Neural cell (in vitro differentiated cells): Measurements from ENCODE around the gene RIPK1. TPM values are rescaled to one million over a fixed set of nuclear protein-coding genes. Genes with fewer than 3 reads are reported as not detected.

ENCODE experiments used
- H2AFZ ChIP-seq: fragments of 200-600, 300-800 bp; sonication (generic), shearing (Covaris generic); 2 replicates; pipeline ENCODE4 v1.6.0; 2014; ENCODE audit warnings: low read depth, mild to moderate bottlenecking, antibody characterized with exemption, low read length, moderate library complexity
- H3F3A ChIP-seq: fragments of 200-600 bp; shearing (Covaris generic); 2 replicates; pipeline ENCODE4 v1.6.1; 2016; ENCODE audit warnings: mild to moderate bottlenecking, moderate library complexity, mixed read lengths, antibody characterized with exemption, low read length; ENCODE audit not compliant: insufficient read depth, poor library complexity, severe bottlenecking
- H3K27ac ChIP-seq: fragments of 200-600, 300-800 bp; sonication (generic), shearing (Covaris generic); 2 replicates; pipeline ENCODE4 v1.5.1; 2014; ENCODE audit warnings: mild to moderate bottlenecking, low read length, moderate library complexity
- H3K27me3 ChIP-seq: fragments of 300-800, 200-600 bp; sonication (generic), shearing (Covaris generic); 2 replicates; pipeline ENCODE4 v1.6.0; 2014; ENCODE audit warnings: mild to moderate bottlenecking, low read depth, low read length, moderate library complexity; ENCODE audit not compliant: insufficient read depth
- H3K36me3 ChIP-seq: fragments of 300-800, 200-600 bp; sonication (generic), shearing (Covaris generic); 2 replicates; pipeline ENCODE4 v1.5.1; 2014; ENCODE audit warnings: mild to moderate bottlenecking, antibody characterized with exemption, low read length, moderate library complexity; ENCODE audit not compliant: insufficient read depth
- H3K4me2 ChIP-seq: fragments of 300-800, 200-600 bp; sonication (generic), shearing (Covaris generic); 2 replicates; pipeline ENCODE4 v1.6.0; 2014; ENCODE audit warnings: mild to moderate bottlenecking, low read length
- H3K4me3 ChIP-seq: fragments of 300-800, 200-600 bp; sonication (generic), shearing (Covaris generic); 2 replicates; pipeline ENCODE4 v1.5.1; 2014; ENCODE audit warnings: mild to moderate bottlenecking, low read length, moderate library complexity
- H3K79me2 ChIP-seq: fragments of 200-600 bp; shearing (Covaris generic); replicated peaks from 2 replicates; pipeline ENCODE4 v1.6.0; 2014; ENCODE audit warnings: mild to moderate bottlenecking, low read length, moderate library complexity; ENCODE audit not compliant: insufficient read depth
- H3K9ac ChIP-seq: fragments of 300-800, 200-600 bp; sonication (generic), shearing (Covaris generic); 2 replicates; pipeline ENCODE4 v1.6.1; 2016; ENCODE audit warnings: mild to moderate bottlenecking, low read length, mixed read lengths
- H3K9me2 ChIP-seq: fragments of 200-600 bp; shearing (Covaris generic); 2 replicates; pipeline ENCODE4 v1.6.1; 2016; ENCODE audit warnings: mild to moderate bottlenecking, low read length, mixed read lengths; ENCODE audit not compliant: insufficient read depth
- H3K9me3 ChIP-seq: fragments of 200-600, 300-800 bp; sonication (generic), shearing (Covaris generic); 2 replicates; pipeline ENCODE4 v1.6.1; 2016; ENCODE audit warnings: mild to moderate bottlenecking, mixed run types, low read length, moderate library complexity, mixed read lengths
- H4K20me1 ChIP-seq: fragments of 200-600 bp; shearing (Covaris generic); 2 replicates; pipeline ENCODE4 v1.6.1; 2016; ENCODE audit warnings: mild to moderate bottlenecking, mixed run types; ENCODE audit not compliant: insufficient read depth
- EP300 ChIP-seq: fragments of 450-650 bp; conservative IDR thresholded peaks from 2 replicates; pipeline ENCODE4 v1.6.1; 2014; ENCODE audit warnings: antibody characterized with exemption, mild to moderate bottlenecking, moderate library complexity; ENCODE audit not compliant: poor library complexity, severe bottlenecking
- EZH2 ChIP-seq: fragments of 200-600, 300-800 bp; shearing (Covaris generic), sonication (generic); IDR thresholded peaks from 2 replicates; pipeline ENCODE4 v1.6.1; 2014; ENCODE audit warnings: antibody characterized with exemption, low read length, borderline replicate concordance, mild to moderate bottlenecking; ENCODE audit not compliant: insufficient read depth, poor library complexity, severe bottlenecking
- MXI1 ChIP-seq: fragments of 450-650 bp; conservative IDR thresholded peaks from 2 replicates; pipeline ENCODE4 v1.6.1; 2014; ENCODE audit warnings: antibody characterized with exemption, mild to moderate bottlenecking; ENCODE audit not compliant: poor library complexity, severe bottlenecking
- POLR2AphosphoS5 ChIP-seq: IDR thresholded peaks from 2 replicates; pipeline ENCODE4 v1.6.1; 2012
- RAD21 ChIP-seq: fragments of 450-650 bp; conservative IDR thresholded peaks from 2 replicates; pipeline ENCODE4 v1.6.1; 2014; ENCODE audit warnings: antibody characterized with exemption, mild to moderate bottlenecking, moderate library complexity
- SMC3 ChIP-seq: fragments of 450-650 bp; conservative IDR thresholded peaks from 2 replicates; pipeline ENCODE4 v1.6.1; 2014; ENCODE audit warnings: antibody characterized with exemption, mild to moderate bottlenecking, moderate library complexity; ENCODE audit not compliant: poor library complexity
- TAF1 ChIP-seq: IDR thresholded peaks from 2 replicates; pipeline ENCODE4 v1.6.1; 2012; ENCODE audit warnings: low read depth
- polyA plus RNA-seq: library from polyadenylated mRNA; depleted of rRNA; stranded (reverse); fragments of >200 nt; gene quantifications from 2 replicates; pipeline ENCODE4 v1.2.3, GENCODE V29; 2014
- TF ChIP-seq, protein P1 (sequence below): IDR thresholded peaks from 2 replicates; pipeline ENCODE4 v1.6.1; 2012; ENCODE audit warnings: borderline replicate concordance
- TF ChIP-seq, protein P2 (sequence below): fragments of 450-650 bp; IDR thresholded peaks from 2 replicates; pipeline ENCODE4 v1.5.1; 2014; ENCODE audit warnings: antibody characterized with exemption, mild to moderate bottlenecking, moderate library complexity; ENCODE audit not compliant: poor library complexity, severe bottlenecking

Gene RIPK1
- polyA plus RNA-seq, 1 donor from 2014 or later, result 8.5 TPM

GRCh38 chr6:3118353-3119039 is 50.2 kb downstream of the RIPK1 start, which contains the start of gene BPHL:
Gene BPHL, plus strand, starts transcription at chr6:3118711. Its CDS starts 30 bp downstream, at chr6:3118741.
- H3K36me3 ChIP-seq, result no peaks in the 10 kb centered on the region
- H3K79me2 ChIP-seq, result peaks cover 23% of the 10 kb centered on the region
- H3K9me3 ChIP-seq, result no peaks in the 10 kb centered on the region
- peak within 1 kb of the TSS; percentile 72 for H3K4me2 ChIP-seq
- H3F3A ChIP-seq, result no peaks in the 10 kb centered on the region
- H3K27me3 ChIP-seq, result no peaks in the 10 kb centered on the region
- H3K4me3 ChIP-seq, result peak within 1 kb of the TSS; percentile 96
- H3K27ac ChIP-seq, result peak within 1 kb of the TSS; percentile 93
- no peaks in the 10 kb centered on the region for H4K20me1 ChIP-seq
- H2AFZ ChIP-seq, result peak within 1 kb of the TSS; percentile 97
- H3K9me2 ChIP-seq, result no peaks in the 10 kb centered on the region
- peak within 1 kb of the TSS; percentile 96 for H3K9ac ChIP-seq
- TF ChIP-seq POLR2AphosphoS5 (peak; percentile 98), EP300 (peak; percentile 53), RAD21 (no peak), TAF1 (peak; percentile 47), MXI1 (peak; percentile 92), EZH2 (no peak), SMC3 (peak; percentile 32)
- TF ChIP-seq, protein P1, sequence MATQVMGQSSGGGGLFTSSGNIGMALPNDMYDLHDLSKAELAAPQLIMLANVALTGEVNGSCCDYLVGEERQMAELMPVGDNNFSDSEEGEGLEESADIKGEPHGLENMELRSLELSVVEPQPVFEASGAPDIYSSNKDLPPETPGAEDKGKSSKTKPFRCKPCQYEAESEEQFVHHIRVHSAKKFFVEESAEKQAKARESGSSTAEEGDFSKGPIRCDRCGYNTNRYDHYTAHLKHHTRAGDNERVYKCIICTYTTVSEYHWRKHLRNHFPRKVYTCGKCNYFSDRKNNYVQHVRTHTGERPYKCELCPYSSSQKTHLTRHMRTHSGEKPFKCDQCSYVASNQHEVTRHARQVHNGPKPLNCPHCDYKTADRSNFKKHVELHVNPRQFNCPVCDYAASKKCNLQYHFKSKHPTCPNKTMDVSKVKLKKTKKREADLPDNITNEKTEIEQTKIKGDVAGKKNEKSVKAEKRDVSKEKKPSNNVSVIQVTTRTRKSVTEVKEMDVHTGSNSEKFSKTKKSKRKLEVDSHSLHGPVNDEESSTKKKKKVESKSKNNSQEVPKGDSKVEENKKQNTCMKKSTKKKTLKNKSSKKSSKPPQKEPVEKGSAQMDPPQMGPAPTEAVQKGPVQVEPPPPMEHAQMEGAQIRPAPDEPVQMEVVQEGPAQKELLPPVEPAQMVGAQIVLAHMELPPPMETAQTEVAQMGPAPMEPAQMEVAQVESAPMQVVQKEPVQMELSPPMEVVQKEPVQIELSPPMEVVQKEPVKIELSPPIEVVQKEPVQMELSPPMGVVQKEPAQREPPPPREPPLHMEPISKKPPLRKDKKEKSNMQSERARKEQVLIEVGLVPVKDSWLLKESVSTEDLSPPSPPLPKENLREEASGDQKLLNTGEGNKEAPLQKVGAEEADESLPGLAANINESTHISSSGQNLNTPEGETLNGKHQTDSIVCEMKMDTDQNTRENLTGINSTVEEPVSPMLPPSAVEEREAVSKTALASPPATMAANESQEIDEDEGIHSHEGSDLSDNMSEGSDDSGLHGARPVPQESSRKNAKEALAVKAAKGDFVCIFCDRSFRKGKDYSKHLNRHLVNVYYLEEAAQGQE, result peak; percentile 50
- TF ChIP-seq, protein P2, sequence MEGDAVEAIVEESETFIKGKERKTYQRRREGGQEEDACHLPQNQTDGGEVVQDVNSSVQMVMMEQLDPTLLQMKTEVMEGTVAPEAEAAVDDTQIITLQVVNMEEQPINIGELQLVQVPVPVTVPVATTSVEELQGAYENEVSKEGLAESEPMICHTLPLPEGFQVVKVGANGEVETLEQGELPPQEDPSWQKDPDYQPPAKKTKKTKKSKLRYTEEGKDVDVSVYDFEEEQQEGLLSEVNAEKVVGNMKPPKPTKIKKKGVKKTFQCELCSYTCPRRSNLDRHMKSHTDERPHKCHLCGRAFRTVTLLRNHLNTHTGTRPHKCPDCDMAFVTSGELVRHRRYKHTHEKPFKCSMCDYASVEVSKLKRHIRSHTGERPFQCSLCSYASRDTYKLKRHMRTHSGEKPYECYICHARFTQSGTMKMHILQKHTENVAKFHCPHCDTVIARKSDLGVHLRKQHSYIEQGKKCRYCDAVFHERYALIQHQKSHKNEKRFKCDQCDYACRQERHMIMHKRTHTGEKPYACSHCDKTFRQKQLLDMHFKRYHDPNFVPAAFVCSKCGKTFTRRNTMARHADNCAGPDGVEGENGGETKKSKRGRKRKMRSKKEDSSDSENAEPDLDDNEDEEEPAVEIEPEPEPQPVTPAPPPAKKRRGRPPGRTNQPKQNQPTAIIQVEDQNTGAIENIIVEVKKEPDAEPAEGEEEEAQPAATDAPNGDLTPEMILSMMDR, result peak; percentile 41

DNA sequence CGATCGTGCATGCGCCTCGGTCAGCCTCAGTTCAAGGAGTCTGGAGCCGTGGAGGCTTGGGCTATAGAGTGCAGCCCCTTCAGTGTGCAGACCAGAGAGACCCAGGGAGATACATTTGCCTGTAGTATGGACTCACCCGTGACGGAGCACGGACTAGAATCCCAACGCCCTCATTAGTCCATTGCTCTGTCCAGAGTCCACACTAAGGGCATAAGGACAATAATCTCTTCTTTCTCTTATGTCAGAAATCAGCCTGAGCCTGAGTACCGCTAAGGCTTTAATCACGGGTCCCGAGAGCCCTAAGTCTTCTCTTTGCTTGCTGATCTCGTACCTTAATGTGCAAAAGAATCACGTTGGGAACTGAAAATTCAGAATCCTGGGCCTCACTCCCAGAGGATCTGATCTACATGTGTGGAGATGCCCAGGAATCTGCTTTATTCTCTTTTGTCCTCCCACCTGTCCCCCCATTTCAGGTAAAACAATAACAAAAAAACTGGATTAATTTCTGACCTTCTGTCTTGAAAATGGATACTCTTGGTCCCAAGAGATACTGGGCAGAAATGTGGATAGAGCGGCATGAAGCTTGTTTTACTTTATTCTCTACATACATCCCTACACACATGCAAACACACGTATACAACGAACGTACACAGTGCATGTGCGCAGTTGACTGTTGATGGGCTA is 50.9 kb downstream of the RIPK1 start:
- peak overlapping the region; percentile 97 for H2AFZ ChIP-seq
- TF ChIP-seq RAD21, result peak; percentile 29
- no peak for TF ChIP-seq SMC3

More for the DNA sequence above, 50.9 kb downstream of the RIPK1 start:
- no peaks in the 10 kb centered on the region for H3K27me3 ChIP-seq
- H3K79me2 ChIP-seq, result peaks cover 23% of the 10 kb centered on the region
- H3K9me3 ChIP-seq, result no peaks in the 10 kb centered on the region
- no peaks in the 10 kb centered on the region for H4K20me1 ChIP-seq
- H3K27ac ChIP-seq, result peak overlapping the region; percentile 93
- H3F3A ChIP-seq, result no peaks in the 10 kb centered on the region
- H3K9ac ChIP-seq, result peak overlapping the region; percentile 96
- H3K4me3 ChIP-seq, result peak overlapping the region; percentile 96
- peak overlapping the region; percentile 72 for H3K4me2 ChIP-seq
- no peaks in the 10 kb centered on the region for H3K9me2 ChIP-seq
- H3K36me3 ChIP-seq, result no peaks in the 10 kb centered on the region
